ENCODE results near the gene SSBP4.
"Not testable (repeated sequence)": the region's sequence is repeated elsewhere in the genome, so short reads cannot be mapped to it uniquely, and the experiment has no call there.

The SSBP4 gene

DNA sequence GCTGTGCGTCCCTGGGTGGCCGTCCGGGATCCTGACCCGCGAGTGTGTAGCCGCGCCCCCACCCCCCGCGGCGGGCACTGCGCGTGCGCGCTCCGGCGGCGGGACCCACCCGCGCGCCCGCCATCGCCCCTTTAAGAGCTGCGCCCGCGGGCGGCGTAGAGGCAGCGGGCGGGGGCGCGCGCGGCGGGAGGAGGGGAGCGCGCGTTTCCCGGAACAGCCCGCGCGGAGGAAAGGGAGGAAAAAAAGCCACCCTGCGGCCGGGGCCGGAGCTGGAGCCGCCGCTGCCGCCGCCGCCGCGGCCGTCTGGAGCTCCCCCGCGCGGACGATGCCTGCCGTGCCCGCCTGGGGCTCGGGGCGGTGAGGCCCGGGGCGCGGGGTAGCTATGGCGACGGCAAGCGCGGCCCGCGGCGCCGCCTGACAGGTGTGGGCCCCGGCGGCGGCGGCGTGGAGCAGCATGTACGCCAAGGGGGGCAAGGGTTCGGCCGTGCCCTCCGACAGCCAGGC lies at the start of gene SSBP4:
Gene SSBP4, plus strand, starts transcription at position 204 of the 504 bp plus-strand sequence. Its CDS starts 251 bp downstream, at position 455.
- H3K27ac Mint-ChIP-seq (ENCODE audit: low read depth) = peak within 1 kb of the TSS; percentile 94

DNA sequence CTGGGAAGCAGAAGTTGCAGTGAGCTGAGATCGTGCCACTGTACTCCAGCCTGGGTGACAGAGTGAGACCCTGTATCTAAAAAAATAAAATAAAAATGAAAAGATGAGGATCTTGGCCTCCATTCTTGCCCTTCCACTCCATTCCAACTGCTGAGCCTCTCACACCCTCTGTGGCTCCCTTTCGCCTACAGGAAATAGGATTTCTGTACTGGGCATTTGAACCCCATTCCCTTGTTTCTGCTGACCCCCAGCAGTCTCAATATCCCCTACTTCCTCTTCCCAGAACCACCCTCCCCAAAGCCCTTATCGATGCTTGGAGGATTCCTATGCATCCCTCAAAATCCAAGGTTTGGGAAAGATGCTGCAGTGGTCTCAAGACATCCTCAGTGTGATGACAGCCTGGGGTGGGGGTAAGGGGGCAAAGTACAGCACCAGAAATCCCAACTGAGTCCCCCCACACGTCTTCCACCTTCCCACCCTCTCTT lies 45.7 kb upstream of the SSBP4 start:
- H3K4me3 Mint-ChIP-seq = peak overlapping the region; percentile 42
- H3K4me1 Mint-ChIP-seq = peaks cover 13% of the 10 kb centered on the region
- DNase-seq (ENCODE audit: low spot score in 2 of 2) (no peak), ATAC-seq (replicated peaks; ENCODE audit: extremely low read depth, poor library complexity, severe bottlenecking) (no peak)
- no peaks in the 10 kb centered on the region for H3K27me3 Mint-ChIP-seq
- H3K9me3 Mint-ChIP-seq = no peaks in the 10 kb centered on the region
- peaks cover 1% of the 10 kb centered on the region for H3K36me3 Mint-ChIP-seq (ENCODE audit: insufficient read depth)
- peak overlapping the region; percentile 25 for H3K27ac Mint-ChIP-seq (ENCODE audit: low read depth)

More for the DNA sequence above, at the start of gene SSBP4:
- DNase-seq (ENCODE audit: low spot score in 2 of 2) (peak in 1 of 2 donors; percentile 56), ATAC-seq (replicated peaks; ENCODE audit: extremely low read depth, poor library complexity, severe bottlenecking) (peak; percentile 49)
- H3K36me3 Mint-ChIP-seq (ENCODE audit: insufficient read depth) = peaks cover 28% of the 10 kb centered on the region
- peak within 1 kb of the TSS; percentile 83 for H3K4me3 Mint-ChIP-seq
- H3K27me3 Mint-ChIP-seq = no peaks in the 10 kb centered on the region
- peaks cover 77% of the 10 kb centered on the region for H3K4me1 Mint-ChIP-seq
- no peaks in the 10 kb centered on the region for H3K9me3 Mint-ChIP-seq

DNA sequence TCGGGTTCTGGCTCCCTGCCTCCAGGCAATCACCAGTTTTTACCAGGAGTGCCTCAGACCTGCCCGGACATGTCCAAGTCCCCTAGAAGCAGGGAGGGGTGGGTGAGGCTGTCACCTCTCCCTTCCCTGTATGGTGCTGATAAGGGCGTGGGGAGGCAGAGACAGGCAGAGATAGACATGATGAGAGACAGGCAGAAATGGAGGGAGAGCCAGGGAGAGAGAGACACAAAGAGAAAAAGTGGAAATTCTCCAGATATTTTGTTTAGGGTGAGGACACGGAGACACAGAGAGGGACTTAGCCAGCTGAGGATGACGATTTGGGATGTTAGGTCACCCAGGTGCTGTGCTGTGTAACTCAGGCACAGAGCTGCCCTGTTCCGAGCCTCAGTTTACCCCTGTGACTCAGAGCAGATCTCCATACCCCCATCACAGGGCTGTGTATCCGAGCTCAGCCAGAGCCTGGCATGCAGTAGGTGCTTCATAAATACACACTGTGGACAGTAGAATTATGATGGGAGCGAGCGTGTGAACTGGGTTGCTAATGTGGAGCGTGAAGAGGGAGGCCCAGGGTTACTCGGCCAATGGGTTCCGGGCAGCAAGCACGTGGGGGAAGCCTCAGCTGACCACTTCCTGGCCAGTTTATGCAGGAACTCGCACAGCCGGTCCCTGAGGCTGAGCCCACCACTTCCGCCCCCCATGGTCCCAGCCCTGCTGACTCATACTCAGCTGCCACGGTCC lies 45.1 kb upstream of the SSBP4 start:
- DNase-seq (ENCODE audit: low spot score in 2 of 2) (peak in 1 of 2 donors; percentile 44), ATAC-seq (replicated peaks; ENCODE audit: extremely low read depth, poor library complexity, severe bottlenecking) (peak; percentile 83)
- Mint-ChIP-seq H3K9me3 (no peaks in the 10 kb centered on the region), H3K4me1 (peaks cover 13% of the 10 kb centered on the region), H3K27ac (ENCODE audit: low read depth) (peak overlapping the region; percentile 25), H3K27me3 (no peaks in the 10 kb centered on the region), H3K4me3 (peak overlapping the region; percentile 42), H3K36me3 (ENCODE audit: insufficient read depth) (peaks cover 1% of the 10 kb centered on the region)

DNA sequence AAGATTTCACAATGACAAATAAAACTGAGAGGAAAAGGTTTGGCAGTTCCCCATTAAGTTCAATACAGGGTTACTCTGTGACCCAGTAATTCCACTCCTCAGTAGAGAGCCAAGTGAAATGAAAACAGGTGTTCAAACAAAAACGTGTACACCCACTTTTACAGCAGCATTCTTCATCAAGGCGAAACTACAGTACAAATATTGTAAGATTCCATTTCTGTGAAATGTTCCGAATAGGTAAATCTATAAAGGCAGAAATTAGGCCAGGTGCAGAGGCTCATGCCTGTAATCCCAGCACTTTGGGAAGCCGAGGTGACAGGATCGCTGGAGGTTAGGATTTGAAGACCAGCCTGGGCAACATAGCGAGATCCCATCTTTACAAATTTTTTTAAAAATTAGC lies 42.2 kb upstream of the SSBP4 start:
- H3K27ac Mint-ChIP-seq (ENCODE audit: low read depth) = no peak overlapping the region
- DNase-seq (ENCODE audit: low spot score in 2 of 2) (no peak), ATAC-seq (replicated peaks; ENCODE audit: extremely low read depth, poor library complexity, severe bottlenecking) (no peak)
- no peaks in the 10 kb centered on the region for H3K9me3 Mint-ChIP-seq
- peaks cover 4% of the 10 kb centered on the region for H3K27me3 Mint-ChIP-seq
- H3K36me3 Mint-ChIP-seq (ENCODE audit: insufficient read depth) = peaks cover 3% of the 10 kb centered on the region
- no peak overlapping the region for H3K4me3 Mint-ChIP-seq
- H3K4me1 Mint-ChIP-seq = peaks cover 13% of the 10 kb centered on the region

DNA sequence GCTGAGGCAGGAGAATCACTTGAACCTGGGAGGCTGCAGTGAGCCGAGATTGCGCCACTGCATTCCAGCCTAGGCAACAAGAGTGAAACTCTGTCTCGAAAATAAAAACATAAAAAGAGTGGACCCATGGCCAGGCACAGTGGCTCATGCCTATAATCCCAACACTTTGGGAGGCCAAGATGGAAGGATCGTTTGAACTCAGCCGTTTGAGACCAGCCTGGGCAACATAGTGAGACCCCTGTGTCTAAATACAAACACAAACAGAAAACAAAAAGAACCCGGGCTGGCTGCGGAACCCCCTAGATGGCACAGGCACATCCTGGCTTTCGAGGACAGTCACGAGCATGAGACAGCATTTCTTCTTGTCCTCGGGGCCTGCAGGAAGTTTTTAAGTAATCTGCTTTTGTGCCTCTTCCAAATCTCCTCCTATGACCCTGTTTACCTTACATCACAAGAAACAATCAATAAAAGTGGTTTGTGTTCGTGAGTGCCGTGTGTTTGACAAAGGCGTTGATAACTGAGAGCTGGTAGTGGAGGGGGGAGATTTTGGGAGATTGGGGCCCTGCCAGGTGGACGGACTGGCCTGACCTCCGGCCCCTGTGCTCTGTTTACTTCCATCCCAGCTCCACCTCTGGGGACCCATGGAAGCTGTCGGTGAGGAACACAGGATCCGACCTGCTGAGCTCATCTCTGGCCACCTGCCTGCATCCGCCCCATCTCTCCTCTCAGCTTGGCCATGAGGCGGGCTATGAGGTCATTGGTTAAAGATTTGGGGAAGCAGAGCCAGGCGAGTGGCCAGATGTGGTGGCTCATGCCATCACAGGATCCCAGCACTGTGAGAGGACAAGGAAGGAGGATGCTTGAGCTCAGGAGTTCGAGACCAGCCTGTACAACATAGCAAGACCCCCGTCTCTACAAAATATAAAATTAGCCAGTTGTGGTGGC lies 39.1 kb upstream of the SSBP4 start:
- peaks cover 3% of the 10 kb centered on the region for H3K36me3 Mint-ChIP-seq (ENCODE audit: insufficient read depth)
- no peak overlapping the region for H3K27ac Mint-ChIP-seq (ENCODE audit: low read depth)
- DNase-seq (ENCODE audit: low spot score in 2 of 2) = no peak
- no peaks in the 10 kb centered on the region for H3K4me1 Mint-ChIP-seq
- no peak for ATAC-seq (replicated peaks; ENCODE audit: extremely low read depth, poor library complexity, severe bottlenecking)
- H3K27me3 Mint-ChIP-seq = peaks cover 17% of the 10 kb centered on the region
- no peaks in the 10 kb centered on the region for H3K9me3 Mint-ChIP-seq
- no peak overlapping the region for H3K4me3 Mint-ChIP-seq

DNA sequence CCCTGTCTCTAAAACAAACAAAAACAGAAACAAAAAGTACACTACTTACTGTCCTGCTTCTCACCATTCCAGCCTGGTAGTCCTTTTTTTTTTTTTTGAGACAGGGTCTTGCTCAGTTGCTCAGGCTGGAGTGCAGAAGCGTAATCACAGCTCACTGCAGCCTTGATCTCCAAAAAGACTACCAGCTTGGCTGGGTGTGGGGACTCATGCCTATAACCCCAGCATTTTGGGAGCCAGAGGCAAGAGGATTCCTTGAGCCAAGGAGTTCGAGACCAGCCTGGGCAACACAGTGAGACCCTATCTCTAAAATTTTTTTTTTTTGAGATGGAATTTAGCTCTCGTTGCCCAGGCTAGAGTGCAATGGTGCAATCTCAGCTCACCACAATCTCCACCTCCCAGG lies 38.4 kb upstream of the SSBP4 start:
- DNase-seq (ENCODE audit: low spot score in 2 of 2) = no peak
- Mint-ChIP-seq H3K27ac (ENCODE audit: low read depth) (no peak overlapping the region), H3K4me3 (no peak overlapping the region), H3K9me3 (no peaks in the 10 kb centered on the region), H3K4me1 (no peaks in the 10 kb centered on the region), H3K36me3 (ENCODE audit: insufficient read depth) (peaks cover 1% of the 10 kb centered on the region), H3K27me3 (peaks cover 17% of the 10 kb centered on the region)
- ATAC-seq (replicated peaks; ENCODE audit: extremely low read depth, poor library complexity, severe bottlenecking) = no peak

DNA sequence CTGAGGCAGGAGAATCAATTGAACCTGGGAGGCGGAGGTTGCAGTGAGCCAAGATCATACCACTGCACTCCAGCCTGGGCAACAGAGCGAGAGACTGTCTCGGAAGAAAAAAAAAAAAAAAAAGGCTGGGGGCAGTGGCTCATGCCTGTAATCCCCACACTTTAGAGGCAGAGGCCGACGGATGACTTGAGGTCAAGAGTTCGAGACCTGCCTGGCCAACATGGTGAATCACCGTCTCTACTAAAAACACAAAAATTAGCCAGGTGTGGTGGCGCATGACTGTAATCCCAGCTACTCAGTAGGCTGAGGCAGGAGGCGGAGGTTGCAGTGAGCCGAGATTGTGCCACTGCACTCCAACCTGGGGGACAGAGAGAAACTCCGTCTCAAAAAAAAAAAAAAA lies 35.6 kb upstream of the SSBP4 start:
- not testable (repeated sequence) for ATAC-seq (replicated peaks; ENCODE audit: extremely low read depth, poor library complexity, severe bottlenecking); H3K4me1 Mint-ChIP-seq; H3K27ac Mint-ChIP-seq (ENCODE audit: low read depth); DNase-seq (ENCODE audit: low spot score in 2 of 2); H3K36me3 Mint-ChIP-seq (ENCODE audit: insufficient read depth); H3K4me3 Mint-ChIP-seq; H3K9me3 Mint-ChIP-seq
- peaks cover 17% of the 10 kb centered on the region for H3K27me3 Mint-ChIP-seq

DNA sequence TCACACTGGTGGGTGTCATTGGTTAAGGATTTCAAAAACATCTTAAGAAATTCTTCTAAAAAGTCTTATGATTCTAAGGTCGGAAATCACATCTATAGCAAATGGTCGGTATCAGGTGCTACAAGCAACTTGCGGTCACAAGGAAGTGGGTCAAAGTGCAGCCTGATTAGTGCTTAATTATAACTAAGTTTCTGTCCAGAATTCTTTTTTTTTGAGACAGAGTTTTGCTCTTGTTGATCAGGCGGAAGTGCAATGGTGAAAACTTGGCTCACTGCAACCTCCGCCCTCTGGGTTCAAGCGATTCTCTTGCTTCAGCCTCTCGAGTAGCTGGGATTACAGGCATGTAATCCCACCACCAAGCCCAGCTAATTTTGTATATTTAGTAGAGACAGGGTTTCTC lies 34.4 kb upstream of the SSBP4 start:
- no peak for DNase-seq (ENCODE audit: low spot score in 2 of 2)
- Mint-ChIP-seq H3K27me3 (peaks cover 17% of the 10 kb centered on the region), H3K27ac (ENCODE audit: low read depth) (no peak overlapping the region), H3K4me1 (peaks cover 6% of the 10 kb centered on the region), H3K9me3 (no peaks in the 10 kb centered on the region), H3K36me3 (ENCODE audit: insufficient read depth) (peaks cover 9% of the 10 kb centered on the region), H3K4me3 (no peak overlapping the region)
- no peak for ATAC-seq (replicated peaks; ENCODE audit: extremely low read depth, poor library complexity, severe bottlenecking)

DNA sequence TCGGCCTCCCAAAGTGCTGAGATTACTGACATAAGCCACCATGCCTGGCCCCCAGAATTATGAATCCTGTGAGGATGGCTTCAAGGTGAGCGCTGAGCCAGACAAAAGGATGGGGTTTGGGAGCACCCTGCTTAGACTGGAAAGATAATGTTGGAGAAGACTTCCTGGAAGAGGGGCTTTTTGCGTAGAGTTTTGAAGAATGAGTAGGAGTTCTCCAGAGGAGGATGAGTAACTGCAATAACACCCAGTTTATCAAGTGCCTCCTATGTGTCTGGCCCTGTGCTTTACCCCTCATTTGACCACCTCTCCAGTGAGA lies 33.9 kb upstream of the SSBP4 start:
- DNase-seq (ENCODE audit: low spot score in 2 of 2) (no peak), ATAC-seq (replicated peaks; ENCODE audit: extremely low read depth, poor library complexity, severe bottlenecking) (no peak)
- no peak overlapping the region for H3K4me3 Mint-ChIP-seq
- no peaks in the 10 kb centered on the region for H3K9me3 Mint-ChIP-seq
- H3K27me3 Mint-ChIP-seq = peaks cover 17% of the 10 kb centered on the region
- H3K27ac Mint-ChIP-seq (ENCODE audit: low read depth) = no peak overlapping the region
- peaks cover 9% of the 10 kb centered on the region for H3K36me3 Mint-ChIP-seq (ENCODE audit: insufficient read depth)
- peaks cover 6% of the 10 kb centered on the region for H3K4me1 Mint-ChIP-seq

DNA sequence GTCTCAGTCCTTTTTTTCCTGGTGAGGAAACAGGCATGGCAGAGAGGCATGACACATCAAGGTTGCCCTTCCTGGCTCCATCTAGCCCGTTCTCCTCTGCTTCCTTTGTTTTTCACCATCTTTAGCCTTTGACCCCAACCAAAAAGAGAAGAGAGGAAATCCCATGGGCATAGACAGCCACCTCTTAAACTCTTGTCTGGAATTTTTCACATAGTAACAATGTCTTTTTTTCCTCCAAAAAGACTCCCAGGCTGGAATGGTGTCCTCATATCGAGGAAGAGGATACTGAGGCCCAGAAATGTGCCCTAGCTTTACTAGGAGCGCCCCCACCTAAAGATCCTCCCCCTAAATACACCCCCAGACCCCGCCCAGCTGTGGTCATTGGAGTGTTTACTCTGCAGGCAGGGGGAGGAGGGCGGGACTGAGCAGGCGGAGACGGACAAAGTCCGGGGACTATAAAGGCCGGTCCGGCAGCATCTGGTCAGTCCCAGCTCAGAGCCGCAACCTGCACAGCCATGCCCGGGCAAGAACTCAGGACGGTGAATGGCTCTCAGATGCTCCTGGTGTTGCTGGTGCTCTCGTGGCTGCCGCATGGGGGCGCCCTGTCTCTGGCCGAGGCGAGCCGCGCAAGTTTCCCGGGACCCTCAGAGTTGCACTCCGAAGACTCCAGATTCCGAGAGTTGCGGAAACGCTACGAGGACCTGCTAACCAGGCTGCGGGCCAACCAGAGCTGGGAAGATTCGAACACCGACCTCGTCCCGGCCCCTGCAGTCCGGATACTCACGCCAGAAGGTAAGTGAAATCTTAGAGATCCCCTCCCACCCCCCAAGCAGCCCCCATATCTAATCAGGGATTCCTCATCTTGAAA lies 33.3 kb upstream of the SSBP4 start, which contains the start of gene GDF15:
Gene GDF15, plus strand, starts transcription at position 484 of the 868 bp plus-strand sequence. Its CDS starts 32 bp downstream, at position 516.
- H3K36me3 Mint-ChIP-seq (ENCODE audit: insufficient read depth) = peaks cover 9% of the 10 kb centered on the region
- no peak for ATAC-seq (replicated peaks; ENCODE audit: extremely low read depth, poor library complexity, severe bottlenecking)
- H3K27me3 Mint-ChIP-seq = peaks cover 17% of the 10 kb centered on the region
- peaks cover 6% of the 10 kb centered on the region for H3K4me1 Mint-ChIP-seq
- H3K4me3 Mint-ChIP-seq = no peak within 1 kb of the TSS
- H3K27ac Mint-ChIP-seq (ENCODE audit: low read depth) = no peak within 1 kb of the TSS
- no peak for DNase-seq (ENCODE audit: low spot score in 2 of 2)
- H3K9me3 Mint-ChIP-seq = no peaks in the 10 kb centered on the region

DNA sequence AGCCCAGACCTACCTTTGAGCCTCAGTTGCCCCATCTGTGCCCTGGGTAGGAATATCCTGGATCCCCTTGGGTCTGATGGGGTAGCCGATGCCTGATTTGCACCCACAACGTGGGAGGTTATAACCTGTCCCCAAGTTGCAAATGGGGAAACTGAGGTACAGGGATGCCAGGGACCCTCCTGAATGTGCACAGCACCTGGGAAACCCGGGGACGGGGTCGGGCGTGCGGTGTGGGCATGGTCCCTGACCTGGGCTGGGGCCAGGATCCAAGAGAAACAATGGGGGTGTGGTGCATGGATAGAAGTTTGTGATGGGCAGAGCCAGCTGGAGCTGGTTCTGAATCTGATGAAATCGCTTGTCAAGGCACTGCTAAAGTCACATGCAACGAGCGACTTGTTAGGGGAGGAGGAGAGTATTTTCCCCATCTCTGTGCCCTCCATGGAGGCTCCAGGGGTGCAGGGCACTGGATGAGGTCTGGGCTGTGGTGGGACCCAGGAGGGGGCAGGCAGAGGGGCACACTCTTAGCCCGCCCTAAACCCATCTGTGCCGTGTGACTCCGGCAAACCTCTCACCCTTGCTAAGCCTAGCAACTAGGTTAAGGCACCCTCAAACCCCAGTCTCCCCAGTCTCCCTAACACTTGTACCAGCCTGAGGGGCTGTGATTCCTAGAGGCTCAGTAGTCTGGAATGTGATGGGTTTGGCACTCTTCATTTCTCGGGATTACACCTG lies 32.5 kb upstream of the SSBP4 start:
- no peaks in the 10 kb centered on the region for H3K9me3 Mint-ChIP-seq
- no peak overlapping the region for H3K27ac Mint-ChIP-seq (ENCODE audit: low read depth)
- peaks cover 8% of the 10 kb centered on the region for H3K36me3 Mint-ChIP-seq (ENCODE audit: insufficient read depth)
- H3K4me3 Mint-ChIP-seq = no peak overlapping the region
- H3K4me1 Mint-ChIP-seq = peaks cover 6% of the 10 kb centered on the region
- H3K27me3 Mint-ChIP-seq = peaks cover 16% of the 10 kb centered on the region
- no peak for ATAC-seq (replicated peaks; ENCODE audit: extremely low read depth, poor library complexity, severe bottlenecking)
- no peak for DNase-seq (ENCODE audit: low spot score in 2 of 2)

All from central memory CD8-positive, alpha-beta T cell (primary cell).